Ammon's horn (tissue), 1 donor: ENCODE data around the gene ACADS.

Experiments used
- DNase-seq: peaks from one replicate; pipeline ENCODE4 v3.0.0-alpha.2; 2016; ENCODE audit warnings: low spot score

Gene ACADS

DNA sequence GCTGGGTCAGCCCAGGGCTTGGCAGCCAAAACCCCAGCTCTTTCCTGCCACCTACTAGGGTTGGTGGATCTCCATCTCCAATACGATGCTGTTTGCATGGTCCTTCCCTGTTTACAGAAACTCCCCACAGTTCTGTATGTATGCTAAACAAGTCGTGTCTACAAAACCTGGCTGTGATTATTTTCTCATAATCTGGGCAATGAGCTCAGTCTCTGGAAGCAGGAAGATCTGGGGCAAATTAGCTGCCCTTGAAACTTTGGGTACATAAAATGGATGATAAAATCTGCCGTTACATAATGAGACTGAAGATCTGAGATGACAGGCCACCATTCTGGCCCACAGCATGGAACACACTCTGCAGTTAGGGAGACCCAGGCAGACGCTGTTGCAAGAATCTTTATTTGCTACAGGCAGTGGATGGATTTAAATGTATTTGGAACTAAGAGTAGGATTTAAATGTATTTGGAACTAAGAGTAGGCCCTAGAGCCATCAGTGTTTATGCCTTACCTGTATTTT is 31.7 kb downstream of the ACADS start:
- no peak for DNase-seq

DNA sequence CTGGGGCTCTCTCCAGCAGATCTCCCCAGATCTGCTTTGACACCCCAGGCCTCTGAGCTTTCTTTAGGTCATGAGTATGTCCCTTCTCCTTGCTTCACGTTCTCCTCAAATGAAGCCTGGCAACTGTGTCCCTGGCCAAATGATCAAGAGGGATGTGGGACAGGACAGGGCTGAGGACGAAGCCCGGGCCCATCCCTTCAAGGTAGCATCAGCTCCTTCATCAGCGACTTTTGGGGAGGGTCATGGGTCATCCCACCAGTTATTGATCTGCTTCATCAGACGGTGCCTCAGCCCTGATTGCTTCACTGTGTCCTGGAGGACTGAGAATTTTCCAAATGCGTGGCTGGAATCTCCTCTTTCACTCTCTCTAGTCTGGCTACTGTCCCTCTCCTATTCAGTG is 32.3 kb downstream of the ACADS start:
- DNase-seq, result no peak

DNA sequence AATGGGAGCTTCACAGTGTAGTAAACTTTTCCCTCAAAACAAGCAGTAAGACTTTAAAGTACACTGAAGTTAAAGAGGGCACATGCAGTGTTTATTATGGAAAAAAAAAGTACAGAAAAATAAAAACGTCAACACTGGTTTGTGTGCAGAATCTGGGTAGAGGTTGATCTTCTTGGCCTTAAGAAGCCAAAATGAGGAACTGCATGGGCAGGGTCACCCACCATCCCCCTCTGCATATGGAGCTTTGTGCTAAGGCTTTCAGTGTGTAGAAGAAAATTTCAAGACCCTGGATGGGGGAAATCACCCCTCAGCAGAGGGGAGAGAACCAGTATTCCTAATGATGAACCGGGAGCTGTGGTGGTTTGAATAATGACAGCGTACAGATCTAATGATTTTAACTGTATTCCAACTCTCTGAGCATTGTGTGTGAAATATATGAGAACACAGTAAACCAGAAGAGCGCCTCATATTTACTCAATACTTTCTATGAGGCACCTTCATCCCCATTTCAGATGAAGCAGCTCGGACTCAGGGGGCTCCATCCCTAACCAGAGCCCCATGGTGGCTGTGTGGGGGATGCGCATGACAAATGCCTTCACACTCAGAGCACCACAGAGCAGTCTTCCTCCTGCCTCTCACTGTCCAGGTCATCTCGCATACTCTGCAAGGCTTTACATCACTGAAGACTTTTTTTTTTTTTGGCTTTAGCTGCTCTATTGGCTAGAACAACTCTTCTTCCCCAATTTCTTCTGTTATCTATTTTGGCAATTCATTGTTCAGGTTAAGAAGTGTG is 33.4 kb downstream of the ACADS start:
- no peak for DNase-seq

DNA sequence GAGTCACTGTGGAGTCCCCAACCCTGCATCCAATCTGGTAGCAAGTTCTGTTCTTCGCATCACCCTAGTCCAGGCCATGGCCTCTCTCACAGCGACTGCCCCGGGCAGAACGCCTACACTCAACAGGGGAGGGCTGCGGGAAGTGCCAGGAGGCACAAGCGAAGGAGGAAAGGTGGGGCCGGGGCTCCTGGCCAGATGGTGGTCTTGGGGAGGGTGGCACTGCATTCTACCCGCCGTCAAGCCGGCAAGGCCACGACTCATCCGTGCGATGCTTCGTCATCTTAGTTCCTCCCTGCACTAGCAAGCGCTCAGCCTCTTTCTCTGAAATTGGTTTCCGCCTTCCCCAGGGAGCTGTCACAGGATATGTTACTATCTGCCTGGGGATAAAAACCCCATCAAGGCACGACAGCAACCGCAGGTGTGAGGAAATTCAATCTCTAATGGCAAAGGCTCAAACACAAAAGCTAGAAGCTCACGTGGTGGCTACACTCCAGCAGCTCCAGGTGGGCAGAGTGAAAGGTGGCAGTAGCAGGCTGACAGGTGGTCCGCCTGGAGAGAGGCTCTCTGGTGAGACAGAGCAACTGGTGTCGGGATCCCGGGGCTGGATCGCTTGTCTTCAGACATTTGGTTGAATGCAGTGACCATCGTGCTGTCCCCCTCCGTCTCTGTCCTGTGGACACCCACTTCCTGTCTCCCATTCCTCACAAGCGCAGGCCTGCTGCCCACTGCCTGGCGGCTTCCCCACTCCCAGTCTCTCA is 34.1 kb downstream of the ACADS start:
- DNase-seq, result no peak

DNA sequence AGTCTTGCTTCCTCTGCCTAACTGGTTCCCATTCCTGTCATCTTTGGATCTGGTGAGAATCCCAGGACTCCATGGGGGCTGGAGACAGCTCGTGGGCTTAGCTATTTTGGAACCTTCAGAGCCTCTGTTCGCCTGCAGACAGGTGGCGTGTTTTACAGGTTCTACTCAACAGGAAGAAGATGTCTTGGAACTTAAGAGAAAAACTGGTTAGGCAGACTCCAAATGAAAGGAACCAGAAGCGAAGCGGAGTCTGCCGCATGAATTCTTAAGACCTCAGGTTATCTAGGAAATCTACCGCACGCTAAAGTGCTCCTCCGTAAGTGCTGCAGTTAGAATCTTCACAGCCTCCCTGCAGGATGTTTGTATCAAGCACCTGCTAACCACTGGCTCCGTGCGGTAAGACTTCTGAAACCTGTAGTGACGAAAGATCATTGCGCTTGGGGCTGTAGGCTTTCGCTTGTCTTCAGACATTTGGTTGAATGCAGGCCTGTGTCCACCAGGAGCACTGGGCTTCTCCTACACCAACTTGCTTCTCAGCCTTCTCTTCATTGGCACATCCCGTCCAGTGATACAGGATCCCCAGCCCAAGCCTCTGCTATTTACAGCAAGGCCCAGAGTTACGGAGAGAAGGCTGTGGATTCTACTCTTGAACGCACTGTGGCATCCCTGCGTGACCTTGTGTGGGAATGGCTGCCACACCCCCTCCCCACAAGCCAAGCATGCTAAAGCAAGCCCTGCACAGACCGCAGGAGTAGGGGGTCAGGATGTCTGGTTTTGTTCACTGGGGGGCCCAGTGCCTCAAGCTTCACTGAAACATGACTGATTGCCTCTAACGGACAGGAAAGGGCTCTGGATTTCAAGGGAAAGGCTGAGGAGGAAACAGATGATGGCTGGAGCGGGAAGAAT is 35.0 kb downstream of the ACADS start:
- no peak for DNase-seq

DNA sequence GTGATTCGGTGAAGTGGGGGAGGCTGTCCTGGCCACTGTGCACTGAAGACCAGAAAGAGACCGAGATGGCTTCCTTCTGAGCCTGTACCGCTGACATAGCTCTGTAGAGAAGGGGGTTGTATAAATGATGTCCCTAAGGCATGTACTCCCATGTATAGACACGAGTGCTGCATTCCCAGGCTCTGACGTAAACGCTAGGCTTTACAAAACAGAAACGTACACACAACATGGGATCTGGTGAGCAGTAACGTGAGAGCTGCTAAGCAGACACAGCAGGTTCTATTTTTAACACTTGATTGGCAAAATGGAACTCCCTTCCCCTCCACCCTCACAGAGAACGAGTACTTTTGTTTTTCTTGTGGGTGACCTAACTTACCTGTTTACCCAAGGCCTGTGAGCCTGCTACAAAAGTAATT is 35.9 kb downstream of the ACADS start:
- DNase-seq, result no peak

- DNase-seq, result no peak
Observed at GRCh38 chr12:120762086-120762485, 36.5 kb downstream of the ACADS start.

DNA sequence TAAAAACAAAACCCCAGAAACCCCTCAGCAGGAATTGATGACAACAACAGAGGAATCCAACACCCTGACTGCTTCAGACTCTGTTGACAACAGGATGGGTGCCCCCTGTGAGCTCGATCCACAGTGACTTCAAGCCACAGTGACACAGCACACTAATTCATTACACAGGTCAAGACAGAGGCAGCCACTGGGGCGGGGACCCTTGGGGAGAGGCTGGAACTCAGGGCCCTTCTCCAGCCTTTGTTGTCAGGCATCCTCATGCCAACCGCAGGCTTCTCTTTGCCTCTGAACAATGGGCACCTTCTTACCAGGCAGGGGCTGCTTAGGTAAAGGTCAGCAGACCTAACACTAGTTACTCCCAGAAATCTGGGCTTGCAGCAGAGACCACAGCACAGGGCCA is 37.6 kb downstream of the ACADS start:
- DNase-seq, result no peak

- DNase-seq, result no peak
Observed at GRCh38 chr12:120764816-120765215, 39.2 kb downstream of the ACADS start.

GRCh38 chr12:120766566-120766965 is 40.9 kb downstream of the ACADS start:
- DNase-seq, result no peak

GRCh38 chr12:120767071-120768024 is 41.7 kb downstream of the ACADS start:
- DNase-seq, result no peak

DNA sequence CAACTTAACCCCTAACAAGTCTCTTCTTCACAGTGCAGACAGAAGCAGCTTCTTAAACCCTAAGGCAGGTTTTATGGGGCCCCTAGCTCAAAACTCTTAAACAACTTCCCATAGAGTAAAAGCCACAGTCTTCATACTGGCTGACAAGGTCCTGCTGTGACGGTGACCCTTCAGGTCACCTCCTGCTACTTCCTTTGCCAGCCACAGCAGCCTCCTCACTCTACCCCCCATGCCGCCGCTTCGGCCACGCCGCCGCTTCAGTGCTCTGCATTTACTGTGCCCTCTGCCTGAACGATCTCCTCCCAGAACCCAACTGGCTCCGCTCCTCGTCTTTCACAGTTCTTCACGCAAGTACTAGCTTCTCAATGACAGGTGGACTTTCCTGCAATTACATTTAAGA is 45.5 kb downstream of the ACADS start:
- no peak for DNase-seq

DNA sequence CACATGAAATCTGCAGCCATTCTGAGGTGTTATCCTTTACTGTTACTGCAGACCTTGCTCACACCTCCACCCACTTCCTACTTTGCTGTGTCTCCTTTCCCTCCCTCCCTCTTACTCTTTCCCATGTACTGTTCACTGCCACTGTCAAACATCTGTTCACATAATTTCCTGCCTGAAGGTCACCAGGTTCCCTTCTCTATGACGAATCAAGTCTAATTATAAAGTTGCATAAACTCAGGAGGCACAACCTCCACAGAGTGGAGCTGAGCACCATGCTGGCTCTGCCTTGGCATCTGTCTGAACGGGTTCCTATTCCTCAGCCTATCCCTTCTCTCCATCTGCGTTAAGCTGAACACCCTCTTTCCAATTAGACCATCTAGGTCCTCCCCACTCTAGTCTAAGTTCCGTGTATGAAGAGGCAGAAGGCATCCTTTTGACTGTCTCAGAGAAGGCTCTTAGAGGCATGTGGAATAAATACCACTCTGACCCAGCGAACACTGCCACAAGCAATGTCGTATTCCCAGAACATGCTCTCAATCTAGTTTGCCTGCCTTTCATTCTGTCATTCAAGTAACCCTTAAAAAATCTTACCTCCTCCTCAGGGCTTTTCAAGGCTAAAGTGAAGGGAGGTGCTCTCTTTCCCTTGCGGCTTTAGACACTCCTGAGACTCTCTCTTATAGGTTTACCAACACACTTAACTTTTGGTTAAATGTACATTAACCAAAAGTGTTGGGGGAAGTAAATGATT is 48.7 kb downstream of the ACADS start:
- no peak for DNase-seq

DNA sequence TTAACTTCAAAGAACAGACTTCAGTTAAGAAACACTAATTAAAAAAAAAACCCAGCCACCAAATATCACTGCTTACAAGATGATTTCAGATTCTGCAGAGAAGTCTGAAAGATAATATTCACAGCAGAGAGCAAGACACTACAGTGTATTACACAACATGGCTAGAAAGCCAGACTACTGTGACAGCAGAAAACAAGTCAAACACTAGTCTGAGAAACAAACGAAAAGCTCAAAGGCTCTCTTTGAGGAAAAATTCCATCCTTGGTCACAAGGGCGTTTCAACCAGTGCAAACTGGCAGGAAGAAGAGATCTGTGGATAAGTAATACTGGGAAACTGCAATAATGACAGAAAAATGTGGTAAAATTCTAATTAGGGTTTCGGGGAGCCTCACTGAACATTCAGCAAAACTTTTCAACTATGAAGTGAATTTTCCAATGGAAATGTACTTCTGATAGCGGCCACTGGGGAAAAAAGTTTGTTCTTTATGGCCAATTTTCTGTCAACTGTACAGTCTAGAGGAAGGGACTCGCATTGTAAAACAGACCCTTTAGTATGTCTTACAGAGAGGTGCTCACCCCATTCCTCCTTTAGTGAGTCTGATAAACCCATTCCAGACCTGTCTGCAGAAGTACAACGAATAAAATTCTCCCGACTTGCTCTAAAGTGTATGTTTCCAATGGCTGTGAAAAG is 50.4 kb downstream of the ACADS start:
- peak; percentile 33 for DNase-seq

DNA sequence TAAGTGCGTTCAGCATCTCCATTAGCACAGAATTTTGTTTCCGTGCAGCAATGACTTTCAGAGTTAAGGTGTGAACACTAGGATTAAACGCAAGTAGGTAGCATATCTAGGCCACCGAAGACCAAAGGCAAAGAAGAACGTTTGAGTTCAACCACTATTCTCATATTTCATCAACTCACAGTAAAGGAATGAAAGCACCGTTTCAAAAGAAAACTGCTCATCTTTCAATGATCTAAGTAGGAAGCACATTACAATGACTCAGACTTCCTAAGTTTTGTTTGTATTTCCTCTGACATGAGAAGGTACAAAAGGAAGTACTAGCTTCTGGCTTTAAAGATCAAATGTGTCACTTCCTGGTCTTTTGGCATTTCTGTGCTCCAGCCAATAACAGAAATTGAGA is 57.6 kb downstream of the ACADS start:
- no peak for DNase-seq

- no peak for DNase-seq
Observed at GRCh38 chr12:120784804-120785203, 59.2 kb downstream of the ACADS start.

- no peak for DNase-seq
Observed at GRCh38 chr12:120787889-120788288, 62.3 kb downstream of the ACADS start.
